ENCODE results near the gene SEC14L6. TPM values are rescaled to one million over a fixed set of nuclear protein-coding genes. Genes with fewer than 3 reads are reported as not detected.
"Not testable (repeated sequence)": the region's sequence is repeated elsewhere in the genome, so short reads cannot be mapped to it uniquely, and the experiment has no call there.

The SEC14L6 gene
- not detected for total RNA-seq

DNA sequence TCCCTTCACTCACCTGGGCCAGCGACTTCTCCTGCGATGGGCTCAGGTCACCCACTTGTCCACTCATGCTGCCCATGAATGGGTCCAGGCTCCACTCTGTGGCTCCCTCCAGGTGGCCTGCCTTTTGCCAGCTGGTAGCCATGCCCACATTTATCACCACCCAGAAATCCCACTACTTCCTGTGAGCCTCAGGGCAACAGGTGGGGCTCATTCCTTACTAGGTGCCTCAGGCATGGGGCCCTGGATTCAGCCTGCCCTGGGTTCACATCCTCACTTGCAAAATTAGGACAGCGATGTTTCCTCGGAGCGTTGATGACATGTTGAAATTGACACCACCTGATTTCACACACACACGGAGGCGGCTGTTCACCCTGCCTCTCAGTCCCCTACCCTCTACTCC lies at the start of gene SEC14L6:
SEC14L6 (minus strand) TSS at position 126 of the 400 bp plus-strand sequence; CDS start at position 67, 59 bp downstream.
- Mint-ChIP-seq H3K4me3 (no peak within 1 kb of the TSS), H3K4me1 (peaks cover 3% of the 10 kb centered on the region), H3K27ac (no peak within 1 kb of the TSS), H3K9me3 (no peaks in the 10 kb centered on the region), H3K27me3 (peaks cover 24% of the 10 kb centered on the region), H3K36me3 (ENCODE audit: low read depth) (no peaks in the 10 kb centered on the region)
- CTCF ChIA-PET = interaction anchor here (0.6 kb wide), 1 partner anchor 772 kb away, joined by 5 read pairs; no protein-coding TSS in a partner anchor
- no peak for DNase-seq
- POLR2A ChIA-PET = no interaction called here

DNA sequence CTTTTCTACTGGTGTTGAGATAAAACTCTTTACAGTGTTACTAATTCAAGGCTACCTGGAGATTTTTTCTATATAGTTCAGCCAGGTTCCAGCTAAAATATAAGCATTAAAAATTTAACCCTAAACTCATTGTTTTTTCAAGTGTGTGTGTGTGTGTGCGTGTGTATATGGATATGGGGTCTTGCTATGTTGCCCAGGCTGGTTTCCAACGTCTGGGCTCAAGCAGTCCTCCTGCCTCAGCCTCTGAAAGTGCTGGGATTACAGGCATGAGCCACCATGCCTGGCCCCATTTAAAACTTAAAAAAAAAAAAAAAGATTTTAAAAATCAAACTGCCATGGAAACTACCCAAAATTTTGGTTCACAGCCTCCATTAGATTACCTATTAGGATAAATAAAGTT lies 49.7 kb upstream of the SEC14L6 start:
- Mint-ChIP-seq H3K36me3 (ENCODE audit: low read depth) (no peaks in the 10 kb centered on the region), H3K9me3 (no peaks in the 10 kb centered on the region), H3K27ac (no peak overlapping the region), H3K4me3 (no peak overlapping the region), H3K4me1 (peaks cover 1% of the 10 kb centered on the region), H3K27me3 (peaks cover 17% of the 10 kb centered on the region)
- CTCF ChIA-PET = interaction anchor here (9.2 kb wide), 1 partner anchor 11 kb away, joined by 54 read pairs; the partner anchor contains the start of gene TCN2
- POLR2A ChIA-PET = no interaction called here
- DNase-seq = no peak

DNA sequence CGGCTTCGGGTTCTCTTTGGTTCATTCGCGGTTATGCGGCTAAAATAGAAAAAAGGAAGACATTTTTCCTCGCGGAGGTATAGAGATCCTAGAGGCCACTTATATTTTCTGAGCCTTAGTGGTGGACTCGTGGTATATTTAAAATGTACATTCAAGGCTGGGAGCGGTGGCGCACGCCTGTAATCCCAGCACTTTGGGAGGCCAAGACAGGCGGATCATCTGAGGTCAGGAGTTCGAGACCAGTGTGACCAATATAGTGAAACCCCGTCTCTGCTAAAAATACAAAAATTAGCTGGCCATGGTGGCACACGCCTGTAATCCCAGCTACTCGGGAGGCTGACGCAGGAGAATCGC lies 45.8 kb upstream of the SEC14L6 start:
- not testable (repeated sequence) for H3K27ac Mint-ChIP-seq, H3K4me3 Mint-ChIP-seq, H3K4me1 Mint-ChIP-seq, H3K9me3 Mint-ChIP-seq, DNase-seq
- H3K36me3 Mint-ChIP-seq (ENCODE audit: low read depth) = peaks cover 13% of the 10 kb centered on the region
- CTCF ChIA-PET = interaction anchor here (1.7 to 9.2 kb wide), 3 partner anchors 9 to 42 kb away, joined by 12 to 54 read pairs (median 12); partner anchors contain the start of gene TCN2
- H3K27me3 Mint-ChIP-seq = peaks cover 11% of the 10 kb centered on the region
- POLR2A ChIA-PET = interaction anchor here (0.6 to 3.8 kb wide), 5 partner anchors 8 to 169 kb away, joined by 3 to 16 read pairs (median 11); partner anchors contain the start of genes SLC35E4 and TCN2

DNA sequence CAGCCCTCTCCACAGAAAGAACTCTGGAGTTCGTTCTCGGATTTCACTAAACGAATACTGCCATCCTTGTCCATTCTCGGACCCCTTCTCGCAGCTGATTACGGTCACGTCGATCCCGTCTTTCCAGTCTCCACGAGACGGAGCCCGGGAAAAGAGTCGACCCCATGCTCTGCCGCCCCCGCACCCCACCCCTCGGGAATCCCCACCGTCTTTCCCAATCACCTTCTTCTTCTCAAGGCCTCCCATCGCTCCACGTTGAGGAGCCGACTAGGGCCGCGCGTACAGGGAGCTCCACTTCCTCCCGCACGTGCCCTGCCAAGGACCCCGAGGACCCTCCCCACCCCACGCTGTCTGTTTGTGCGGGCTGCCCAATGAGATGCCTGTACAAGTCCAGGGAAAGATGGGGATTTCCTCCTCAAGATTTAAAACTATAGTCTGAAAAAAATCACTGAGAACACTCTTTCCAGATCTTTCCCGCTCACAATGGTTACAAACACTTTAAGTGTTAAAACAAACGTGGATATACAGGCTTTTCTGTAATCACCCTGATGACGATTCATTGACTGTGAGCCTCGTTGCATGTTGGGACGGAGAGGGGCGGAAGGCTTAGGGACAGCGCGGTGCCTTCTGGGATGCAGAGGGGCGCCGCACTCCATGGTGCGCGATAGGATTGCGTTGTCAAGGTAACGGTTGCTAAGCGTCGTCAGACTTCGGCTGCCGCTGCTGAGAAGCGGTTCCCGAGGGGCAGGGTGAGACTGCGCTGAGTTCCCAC lies 45.2 kb upstream of the SEC14L6 start, which contains the start of gene PES1:
PES1 (minus strand) TSS at position 323 of the 772 bp plus-strand sequence; CDS start at position 246, 77 bp downstream.
- DNase-seq = peak; percentile 95
- Mint-ChIP-seq H3K4me1 (peaks cover 1% of the 10 kb centered on the region), H3K27ac (no peak within 1 kb of the TSS), H3K36me3 (ENCODE audit: low read depth) (peaks cover 18% of the 10 kb centered on the region), H3K4me3 (no peak within 1 kb of the TSS), H3K27me3 (peaks cover 10% of the 10 kb centered on the region), H3K9me3 (no peaks in the 10 kb centered on the region)
- ChIA-PET CTCF (interaction anchor here (0.9 to 9.2 kb wide), 4 partner anchors 10 to 168 kb away, joined by 3 to 54 read pairs (median 12); partner anchors contain the start of gene TCN2), POLR2A (interaction anchor here (0.6 to 3.8 kb wide), 8 partner anchors 13 to 168 kb away, joined by 3 to 16 read pairs (median 4); partner anchors contain the start of genes SLC35E4 and TCN2)

DNA sequence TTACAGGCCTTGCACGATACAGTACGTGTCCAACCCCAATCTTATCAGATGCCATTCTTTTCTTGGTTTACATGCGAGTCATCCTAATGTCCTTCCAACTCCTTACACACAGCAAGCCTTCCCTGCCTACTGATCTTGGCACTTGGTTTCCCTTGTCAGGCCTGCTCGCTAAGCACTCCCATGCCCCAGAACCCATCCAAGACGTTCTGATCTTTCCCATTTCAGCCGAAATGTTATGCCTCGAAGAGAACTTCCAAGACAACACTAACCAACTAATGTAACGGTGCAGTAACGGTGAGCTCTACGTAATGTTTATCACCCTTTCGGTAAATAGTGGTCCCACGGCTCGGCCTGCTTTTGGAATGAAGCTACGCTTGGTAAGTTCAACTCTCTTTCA lies 44.6 kb upstream of the SEC14L6 start:
- Mint-ChIP-seq H3K27me3 (peaks cover 10% of the 10 kb centered on the region), H3K27ac (no peak overlapping the region), H3K4me1 (peaks cover 1% of the 10 kb centered on the region), H3K4me3 (no peak overlapping the region), H3K36me3 (ENCODE audit: low read depth) (peaks cover 23% of the 10 kb centered on the region), H3K9me3 (no peaks in the 10 kb centered on the region)
- no peak for DNase-seq
- ChIA-PET CTCF (interaction anchor here (0.9 to 9.2 kb wide), 4 partner anchors 10 to 167 kb away, joined by 3 to 54 read pairs (median 12); partner anchors contain the start of gene TCN2), POLR2A (interaction anchor here (0.7 to 3.8 kb wide), 7 partner anchors 13 to 168 kb away, joined by 3 to 16 read pairs (median 5); partner anchors contain the start of genes SLC35E4 and TCN2)

DNA sequence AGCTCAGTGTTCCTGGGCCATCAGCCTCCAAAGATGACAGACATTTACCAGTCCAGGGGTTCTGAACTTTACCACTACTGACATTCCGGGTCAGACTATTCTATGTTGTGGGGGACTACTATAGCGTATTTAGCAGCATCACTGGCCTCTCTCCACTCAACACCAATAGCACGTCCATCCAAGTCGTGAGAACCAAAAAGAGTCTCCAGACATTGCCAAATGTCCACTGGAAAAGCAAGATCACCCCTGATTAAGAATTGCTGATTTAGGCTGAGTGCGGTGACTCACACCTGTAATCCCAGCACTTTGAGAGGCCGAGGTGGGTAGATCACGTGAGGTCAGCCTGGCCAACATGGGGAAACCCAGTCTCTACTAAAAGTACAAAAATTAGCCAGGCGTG lies 39.9 kb upstream of the SEC14L6 start:
- no peaks in the 10 kb centered on the region for H3K9me3 Mint-ChIP-seq
- no peak overlapping the region for H3K27ac Mint-ChIP-seq
- POLR2A ChIA-PET = interaction anchor here (0.7 kb wide), 1 partner anchor 13 kb away, joined by 3 read pairs; no protein-coding TSS in a partner anchor
- H3K4me1 Mint-ChIP-seq = no peaks in the 10 kb centered on the region
- H3K36me3 Mint-ChIP-seq (ENCODE audit: low read depth) = peaks cover 51% of the 10 kb centered on the region
- CTCF ChIA-PET = interaction anchor here (1.2 to 1.9 kb wide), 2 partner anchors 15 to 168 kb away, joined by 4 to 6 read pairs; no protein-coding TSS in a partner anchor
- no peak overlapping the region for H3K4me3 Mint-ChIP-seq
- no peak for DNase-seq
- H3K27me3 Mint-ChIP-seq = no peaks in the 10 kb centered on the region

DNA sequence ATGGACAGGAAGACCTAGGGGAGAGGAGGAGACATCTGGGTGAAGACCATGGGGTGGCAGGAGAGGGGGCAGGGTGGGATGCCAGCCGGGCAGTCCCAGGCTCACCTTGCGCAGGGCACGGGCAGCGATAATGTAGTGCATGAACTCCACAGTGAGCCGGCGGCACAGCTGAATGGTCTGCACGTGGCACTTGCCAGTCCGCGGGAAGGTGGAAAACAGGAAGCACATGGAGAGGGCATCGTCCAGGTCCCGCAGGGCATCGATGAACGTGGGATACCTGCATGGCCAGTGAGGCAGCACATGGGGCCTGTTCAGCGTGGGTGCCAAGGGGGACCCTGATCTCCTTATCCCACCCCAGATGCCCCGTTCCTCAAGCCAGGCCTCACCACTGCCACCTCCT lies 37.9 kb upstream of the SEC14L6 start:
- ChIA-PET POLR2A (no interaction called here), CTCF (no interaction called here)
- Mint-ChIP-seq H3K9me3 (no peaks in the 10 kb centered on the region), H3K27me3 (no peaks in the 10 kb centered on the region), H3K4me3 (no peak overlapping the region), H3K4me1 (no peaks in the 10 kb centered on the region), H3K27ac (no peak overlapping the region), H3K36me3 (ENCODE audit: low read depth) (peaks cover 70% of the 10 kb centered on the region)
- no peak for DNase-seq

DNA sequence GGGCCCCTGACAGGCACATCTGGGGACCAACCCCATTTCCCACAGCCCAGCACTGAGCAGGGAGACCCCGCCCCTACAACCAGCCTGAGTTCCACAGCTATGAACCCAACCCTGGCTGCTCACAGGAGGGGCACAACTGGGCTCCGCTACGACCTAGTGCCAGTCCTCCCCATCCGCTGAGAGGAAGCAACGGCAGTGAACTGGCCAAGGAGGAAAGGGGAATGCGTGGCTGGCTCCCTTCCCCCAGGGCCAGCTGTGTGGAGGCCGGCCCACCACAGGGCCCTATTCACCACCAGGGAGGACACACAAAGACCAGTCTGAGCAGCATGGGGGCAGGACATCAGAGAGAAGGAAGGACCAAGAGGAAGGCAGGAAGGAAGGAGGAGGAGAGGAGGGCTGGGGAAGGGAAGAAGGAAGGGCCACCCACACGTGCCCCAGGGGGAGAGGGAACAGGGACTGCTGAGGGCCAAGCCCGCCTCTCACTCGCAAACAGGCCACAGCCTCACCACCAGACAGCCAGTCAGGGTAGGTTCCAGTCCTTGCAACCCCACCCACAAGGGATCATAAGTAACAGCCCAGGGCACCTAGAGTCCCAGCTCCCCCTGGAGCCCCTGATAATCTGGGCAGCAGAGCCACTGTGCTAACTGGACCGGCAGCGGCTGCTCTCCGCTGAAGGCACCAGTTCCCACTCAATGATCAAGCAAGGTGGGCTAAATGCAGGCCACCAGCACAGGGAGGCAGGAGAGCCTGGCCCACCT lies 36.4 kb upstream of the SEC14L6 start:
- no peaks in the 10 kb centered on the region for H3K27me3 Mint-ChIP-seq
- no peak overlapping the region for H3K4me3 Mint-ChIP-seq
- POLR2A ChIA-PET = no interaction called here
- peaks cover 74% of the 10 kb centered on the region for H3K36me3 Mint-ChIP-seq (ENCODE audit: low read depth)
- DNase-seq = no peak
- H3K4me1 Mint-ChIP-seq = no peaks in the 10 kb centered on the region
- CTCF ChIA-PET = no interaction called here
- H3K9me3 Mint-ChIP-seq = no peaks in the 10 kb centered on the region
- H3K27ac Mint-ChIP-seq = no peak overlapping the region

DNA sequence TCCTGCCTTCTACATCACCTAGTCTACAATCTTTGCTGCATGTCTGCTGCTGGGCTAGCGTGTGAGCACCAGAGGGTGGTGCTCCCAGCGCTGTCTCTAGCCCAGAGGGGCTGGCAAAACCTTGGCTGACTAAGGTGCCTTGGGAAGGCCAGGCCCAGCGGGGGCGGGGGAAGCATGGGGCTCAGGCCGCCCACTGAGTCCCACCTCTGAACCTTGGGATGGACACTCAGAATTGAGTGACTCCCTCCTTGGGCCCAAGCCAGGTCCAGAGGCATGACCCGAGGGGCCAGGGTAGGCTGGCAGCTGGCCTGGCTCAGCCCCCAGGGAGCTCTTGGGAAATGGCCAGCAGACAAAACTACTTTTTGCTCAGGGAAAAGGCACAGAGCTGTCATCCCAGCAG lies 35.5 kb upstream of the SEC14L6 start:
- DNase-seq = no peak
- Mint-ChIP-seq H3K4me3 (no peak overlapping the region), H3K27ac (no peak overlapping the region), H3K9me3 (no peaks in the 10 kb centered on the region), H3K36me3 (ENCODE audit: low read depth) (peaks cover 75% of the 10 kb centered on the region), H3K4me1 (no peaks in the 10 kb centered on the region), H3K27me3 (no peaks in the 10 kb centered on the region)
- POLR2A ChIA-PET = no interaction called here
- CTCF ChIA-PET = no interaction called here

DNA sequence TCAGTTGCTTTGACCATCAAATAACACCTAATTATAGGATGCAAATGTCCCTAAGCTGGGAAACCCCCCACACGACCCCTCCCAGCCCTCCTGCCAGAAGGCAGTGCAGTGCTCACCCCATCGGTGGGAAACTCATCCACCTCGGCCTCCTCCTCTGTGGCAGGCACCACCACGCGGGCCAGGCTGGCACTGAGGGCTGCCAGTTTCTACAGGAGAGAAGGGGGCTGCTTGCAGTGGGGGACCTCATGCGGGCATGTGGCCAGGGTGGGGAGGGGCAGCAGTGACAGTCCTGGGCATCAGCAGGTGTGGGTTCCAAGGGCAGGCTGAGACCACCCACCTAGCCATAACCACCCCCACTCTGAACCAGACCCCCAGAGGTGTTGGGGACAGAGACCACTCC lies 34.4 kb upstream of the SEC14L6 start:
- peaks cover 73% of the 10 kb centered on the region for H3K36me3 Mint-ChIP-seq (ENCODE audit: low read depth)
- ChIA-PET POLR2A (interaction anchor here (1.2 kb wide), 1 partner anchor 9 kb away, joined by 3 read pairs; no protein-coding TSS in a partner anchor), CTCF (no interaction called here)
- H3K27ac Mint-ChIP-seq = no peak overlapping the region
- H3K4me3 Mint-ChIP-seq = no peak overlapping the region
- DNase-seq = no peak
- no peaks in the 10 kb centered on the region for H3K4me1 Mint-ChIP-seq
- no peaks in the 10 kb centered on the region for H3K27me3 Mint-ChIP-seq
- H3K9me3 Mint-ChIP-seq = no peaks in the 10 kb centered on the region

DNA sequence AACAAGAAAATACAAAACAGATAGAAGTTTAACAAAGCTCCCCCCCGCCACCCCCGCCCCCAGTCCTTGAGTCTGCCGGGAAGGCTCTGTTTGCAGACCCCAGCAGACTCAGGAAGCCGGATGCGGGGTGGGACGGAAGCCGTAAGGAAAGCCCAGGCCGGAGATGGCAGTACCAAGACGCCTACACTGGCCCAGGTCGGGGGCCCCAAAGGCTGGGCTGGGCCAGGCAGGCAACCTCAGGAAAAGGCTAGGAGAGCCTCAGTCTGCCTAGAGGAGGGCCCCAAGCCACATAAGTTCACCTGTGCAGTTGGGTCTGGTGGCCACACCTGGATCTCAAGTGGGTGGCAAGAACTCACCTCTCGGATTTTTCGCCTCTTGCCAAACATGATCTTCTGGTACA lies 31.9 kb upstream of the SEC14L6 start:
- no peak overlapping the region for H3K27ac Mint-ChIP-seq
- peaks cover 65% of the 10 kb centered on the region for H3K36me3 Mint-ChIP-seq (ENCODE audit: low read depth)
- no peaks in the 10 kb centered on the region for H3K4me1 Mint-ChIP-seq
- no peak overlapping the region for H3K4me3 Mint-ChIP-seq
- CTCF ChIA-PET = interaction anchor here (1.7 kb wide), 1 partner anchor 29 kb away, joined by 3 read pairs; the partner anchor contains the start of gene TCN2
- H3K9me3 Mint-ChIP-seq = no peaks in the 10 kb centered on the region
- H3K27me3 Mint-ChIP-seq = peaks cover 4% of the 10 kb centered on the region
- DNase-seq = no peak
- POLR2A ChIA-PET = no interaction called here

DNA sequence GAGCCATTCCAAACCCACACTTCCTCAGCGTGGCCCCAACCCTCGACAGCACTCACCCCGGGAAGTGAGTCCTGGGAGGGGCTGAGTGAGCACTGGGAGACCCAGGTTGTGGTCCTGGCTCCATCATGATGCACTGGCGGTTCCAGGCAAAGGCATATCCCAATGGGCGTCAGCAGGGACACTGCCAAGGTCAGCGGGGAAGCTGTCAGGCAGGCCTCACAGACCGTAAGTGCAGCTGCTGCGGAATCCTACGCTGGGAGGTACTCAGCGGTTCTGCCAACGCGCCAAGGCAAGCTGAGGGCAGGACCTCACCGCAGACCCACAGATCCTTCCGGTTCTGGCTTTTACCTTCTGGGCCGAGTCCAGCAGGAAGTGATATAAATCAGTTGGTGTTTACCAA lies 29.3 kb upstream of the SEC14L6 start:
- peaks cover 9% of the 10 kb centered on the region for H3K27me3 Mint-ChIP-seq
- H3K4me1 Mint-ChIP-seq = no peaks in the 10 kb centered on the region
- H3K4me3 Mint-ChIP-seq = no peak overlapping the region
- ChIA-PET POLR2A (interaction anchor here (0.9 kb wide), 1 partner anchor 14 kb away, joined by 3 read pairs; no protein-coding TSS in a partner anchor), CTCF (no interaction called here)
- H3K27ac Mint-ChIP-seq = no peak overlapping the region
- DNase-seq = no peak
- peaks cover 51% of the 10 kb centered on the region for H3K36me3 Mint-ChIP-seq (ENCODE audit: low read depth)
- H3K9me3 Mint-ChIP-seq = no peaks in the 10 kb centered on the region

All from activated CD4-positive, alpha-beta memory T cell treated with anti-CD3 and anti-CD28 coated beads, Interleukin-2, amount 10 ng/mL, durations not matched to agents 7 days and 5 days (primary cell).